Stimulated activated CD8-positive, alpha-beta memory T cell treated with anti-CD3 and anti-CD28 coated beads, Interleukin-7, amount 100 ng/mL, for 1 hour (primary cell): ENCODE measurements around the gene DDX5.
"Not testable (repeated sequence)": the region's sequence is repeated elsewhere in the genome, so short reads cannot be mapped to it uniquely, and the experiment has no call there.

Experiments
- DNase-seq, 2 donors: peaks; one replicate each; pipeline ENCODE4 v3.0.0-alpha.2; 2020; ENCODE audit warnings: low read depth in 2 of 2

DDX5 gene

DNA sequence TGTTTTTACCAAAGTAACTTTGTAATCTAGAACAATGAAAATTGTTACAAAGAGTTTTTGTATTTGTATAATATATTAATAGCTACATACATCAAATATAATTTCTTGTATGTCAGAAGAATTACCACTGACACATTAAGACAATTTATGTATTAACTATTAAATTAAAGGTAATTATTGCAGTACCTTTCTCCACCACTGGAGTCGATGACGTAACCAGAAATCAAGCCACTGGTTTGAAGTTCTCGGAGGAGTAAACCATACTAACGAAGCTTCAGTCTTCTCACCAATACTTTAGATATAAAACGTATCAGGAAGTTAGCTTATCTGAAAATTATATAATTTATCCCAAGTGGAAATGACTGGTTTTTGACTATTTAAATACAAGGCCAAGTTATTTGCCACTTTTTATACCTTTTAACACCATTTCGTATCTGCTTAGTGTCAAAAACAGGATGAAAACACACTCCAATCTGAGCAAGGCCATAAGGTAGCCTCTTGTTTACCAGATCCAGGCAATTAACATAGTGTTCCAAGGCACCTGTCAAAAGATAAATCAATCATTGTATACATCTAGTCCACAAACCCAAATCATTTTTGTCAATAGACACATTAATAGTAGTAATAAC, 13.5 kb downstream of the DDX5 start:
- no peak for DNase-seq

DNA sequence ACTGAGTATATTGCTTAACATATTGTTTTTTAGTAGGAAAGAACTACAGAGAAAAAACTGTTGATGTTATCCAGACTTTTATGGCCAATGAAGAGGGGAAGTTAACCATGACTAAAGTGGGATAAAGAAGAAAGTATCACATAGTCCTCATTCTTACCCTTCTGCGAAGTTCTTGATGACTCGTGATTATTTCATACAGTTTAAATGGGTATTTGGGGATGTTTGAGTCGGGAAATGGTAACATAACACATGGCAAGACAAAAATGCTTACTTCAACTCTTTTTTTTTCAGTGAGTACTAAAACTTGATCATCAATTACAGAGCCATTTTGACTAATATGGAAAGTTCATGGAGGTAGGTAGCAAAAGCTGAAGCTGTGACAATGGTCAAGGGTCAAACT, 14.1 kb downstream of the DDX5 start:
- no peak for DNase-seq

DNA sequence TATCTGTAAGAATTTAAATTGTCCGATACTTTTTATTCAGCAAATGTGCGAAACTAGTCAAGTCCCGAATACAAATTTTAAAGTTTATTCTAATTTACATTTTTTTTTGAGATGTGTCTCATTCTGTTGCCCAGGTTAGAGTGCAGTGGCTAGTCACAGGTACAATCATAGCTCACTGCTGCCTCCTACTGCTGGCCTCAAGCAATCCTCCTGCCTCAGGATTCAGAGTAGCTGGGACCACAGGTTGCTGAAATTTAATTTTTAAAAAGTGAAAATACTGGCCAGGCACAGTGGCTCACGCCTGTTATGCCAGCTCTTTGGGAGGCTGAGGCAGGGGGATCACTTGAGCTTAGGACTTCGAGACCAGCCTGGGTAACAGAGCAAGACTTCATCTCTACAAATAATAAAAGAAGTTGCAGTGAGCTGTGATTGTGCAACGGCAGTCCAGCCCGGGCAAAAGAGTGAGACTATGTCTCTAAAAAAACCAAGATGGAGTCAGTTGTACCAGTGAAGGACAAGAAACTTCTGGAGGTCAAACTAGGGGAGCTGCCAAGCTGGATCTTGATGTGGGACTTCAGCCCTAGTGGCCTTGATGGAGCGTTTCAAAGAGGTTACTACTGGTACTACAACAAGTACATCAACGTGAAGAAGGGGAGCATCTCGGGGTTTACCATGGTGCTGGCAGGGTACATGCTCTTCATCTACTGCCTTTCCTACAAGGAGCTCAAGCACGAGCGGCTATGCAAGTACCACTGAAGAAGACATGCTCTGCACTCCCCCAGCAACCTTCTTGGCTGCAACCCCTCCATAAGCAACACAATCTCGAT, 14.8 kb downstream of the DDX5 start:
- no peak for DNase-seq

DNA sequence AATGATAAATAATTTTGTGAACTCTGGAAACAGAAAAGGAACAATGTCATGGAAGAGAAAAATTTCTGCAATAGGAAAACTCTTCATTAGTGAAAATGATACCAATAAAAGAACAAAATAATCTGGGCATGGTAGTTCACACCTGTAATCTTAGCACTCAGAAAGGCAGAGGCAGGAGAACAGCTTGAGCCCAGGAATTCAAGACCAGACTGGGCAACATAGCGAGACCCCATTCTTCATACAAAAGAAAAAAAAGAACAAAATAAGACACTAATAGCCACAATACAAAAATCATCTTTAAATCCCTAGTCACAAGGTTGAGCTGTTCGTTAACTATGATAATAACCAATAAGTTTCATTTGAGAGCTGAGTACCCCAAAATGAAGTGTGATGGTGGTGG, 17.8 kb downstream of the DDX5 start:
- DNase-seq, result no peak

DNA sequence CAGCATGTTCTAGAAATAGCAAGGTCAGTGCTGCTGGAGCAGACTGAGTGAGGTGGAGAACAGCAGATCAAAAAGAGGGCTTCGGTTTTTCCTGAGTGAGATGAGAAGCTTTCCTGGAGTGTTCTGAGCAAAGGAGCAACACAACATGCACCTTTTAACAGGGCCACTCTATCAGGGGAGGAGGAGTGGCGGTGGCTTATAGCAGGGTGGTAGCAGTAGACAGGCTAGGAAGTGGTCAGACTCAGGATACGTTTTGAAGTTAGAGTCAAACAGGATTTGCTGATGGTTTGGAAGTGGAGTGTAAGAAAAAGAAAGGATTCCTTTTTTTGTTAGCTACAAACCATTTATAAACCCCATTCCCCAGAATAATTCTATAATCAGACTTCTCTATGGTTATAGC, 21.7 kb downstream of the DDX5 start:
- DNase-seq, result no peak

DNA sequence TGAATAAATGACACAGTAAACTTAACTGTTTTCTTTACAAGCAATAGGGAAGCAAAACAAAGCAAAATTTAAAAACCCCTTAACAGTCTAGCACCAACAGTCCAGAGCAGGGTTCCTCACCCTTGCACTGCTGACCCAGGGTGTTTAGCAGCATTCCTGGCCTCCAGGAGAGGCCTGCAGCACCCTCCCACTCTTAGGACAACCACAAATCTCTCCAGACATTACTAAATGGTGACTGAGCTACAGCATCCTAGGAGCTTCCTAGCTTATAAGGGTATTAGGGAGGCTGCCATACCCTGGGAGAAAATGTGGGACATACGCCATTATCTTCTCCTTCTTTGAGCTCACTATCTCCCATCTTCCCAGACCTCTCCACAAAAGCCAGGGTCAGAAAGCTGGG, 25.1 kb downstream of the DDX5 start:
- DNase-seq, result no peak

DNA sequence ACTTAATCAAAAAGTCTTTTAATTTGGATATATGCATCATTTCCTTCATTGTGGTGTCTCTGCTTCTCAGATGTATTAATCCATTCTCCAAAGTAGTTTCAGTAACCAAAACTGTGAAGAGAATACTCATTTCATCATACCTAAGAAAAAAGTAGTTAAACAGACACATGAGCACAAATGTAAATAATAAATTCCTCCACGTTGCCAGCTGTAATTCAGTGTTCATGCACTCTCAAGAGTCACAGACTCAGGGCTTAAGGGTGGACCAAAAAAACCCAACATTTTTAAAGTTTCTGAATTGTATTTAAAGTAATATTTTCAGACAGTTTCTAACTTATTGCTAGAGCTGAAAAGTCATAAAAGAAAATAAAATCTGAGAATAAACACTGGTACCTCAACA, 28.2 kb downstream of the DDX5 start:
- DNase-seq, result no peak

DNA sequence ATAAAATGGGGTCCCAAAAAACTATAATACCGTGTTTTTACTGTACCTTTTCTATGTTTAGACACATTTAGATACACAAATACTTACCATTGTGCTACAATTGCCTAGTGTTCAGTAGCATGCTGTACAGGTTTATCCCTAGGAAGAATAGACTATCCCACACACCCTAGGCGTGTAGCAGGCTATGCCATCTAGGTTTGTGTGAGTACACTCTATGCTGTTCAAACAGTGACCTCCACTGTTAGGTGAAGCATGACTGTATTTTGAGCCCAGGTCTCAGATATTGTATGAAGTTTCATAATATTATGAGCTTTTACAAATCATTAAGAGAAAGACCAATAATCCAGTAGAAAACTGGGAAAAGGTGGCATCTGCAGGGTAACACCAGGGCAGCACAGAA, 33.5 kb downstream of the DDX5 start:
- no peak for DNase-seq

DNA sequence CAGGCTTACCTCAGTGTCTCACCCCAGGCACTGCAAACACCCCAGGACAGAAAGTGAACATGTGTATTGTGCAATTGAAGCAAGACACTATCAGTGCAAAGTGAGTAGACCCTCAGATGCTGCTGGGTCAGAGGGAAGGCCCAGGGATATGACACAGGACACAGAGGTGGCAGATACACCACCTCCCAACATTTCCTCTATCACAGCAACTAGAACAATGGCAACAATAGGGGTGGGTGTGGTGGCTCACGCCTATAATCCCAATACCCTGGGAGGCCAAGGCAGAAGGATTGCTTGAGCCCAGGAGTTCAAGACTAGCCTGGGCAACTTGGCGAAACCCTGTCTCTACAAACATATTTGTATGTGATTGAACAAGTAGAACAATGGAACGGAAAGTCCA, 34.6 kb downstream of the DDX5 start:
- no peak for DNase-seq

DNA sequence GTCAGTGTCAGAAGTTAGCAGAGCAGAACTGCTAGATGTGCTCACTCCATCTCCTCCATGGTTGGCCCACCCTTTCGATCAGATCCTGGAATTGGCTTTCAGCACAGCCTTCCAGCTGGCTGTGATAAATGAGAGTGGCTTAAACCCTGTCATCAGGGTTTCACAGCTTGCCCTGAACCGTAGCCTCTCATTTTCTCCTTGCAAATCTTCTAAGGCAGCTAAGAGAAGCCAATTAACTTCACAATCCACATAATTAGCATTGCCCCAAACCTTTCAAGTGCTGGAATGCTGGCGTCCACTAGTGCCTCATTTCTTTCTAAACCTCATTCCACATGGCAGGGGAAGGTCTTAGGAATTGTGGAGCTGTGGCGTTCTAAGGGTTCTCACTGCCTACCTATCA, 35.5 kb downstream of the DDX5 start:
- no peak for DNase-seq

DNA sequence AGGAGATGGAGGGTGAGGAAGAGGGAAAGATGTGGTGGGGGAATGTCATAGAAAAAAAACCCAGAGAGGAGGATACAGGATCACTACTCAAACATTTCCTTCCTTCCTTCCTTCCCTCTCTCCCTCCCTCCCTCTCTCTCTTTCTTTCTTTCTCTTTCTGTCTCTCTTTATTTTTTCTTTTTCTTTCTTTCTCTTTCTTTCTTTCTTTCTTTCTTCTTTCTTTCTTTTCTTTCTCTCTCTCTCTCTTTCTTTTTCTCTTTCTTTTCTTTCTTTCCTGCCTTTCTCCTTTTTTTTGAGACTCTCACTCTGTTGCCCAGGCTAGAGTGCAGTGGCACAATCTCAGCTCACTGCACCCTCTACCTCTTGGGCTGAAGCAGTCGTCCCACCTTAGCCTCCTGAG, 39.3 kb downstream of the DDX5 start:
- not testable (repeated sequence) for DNase-seq

DNA sequence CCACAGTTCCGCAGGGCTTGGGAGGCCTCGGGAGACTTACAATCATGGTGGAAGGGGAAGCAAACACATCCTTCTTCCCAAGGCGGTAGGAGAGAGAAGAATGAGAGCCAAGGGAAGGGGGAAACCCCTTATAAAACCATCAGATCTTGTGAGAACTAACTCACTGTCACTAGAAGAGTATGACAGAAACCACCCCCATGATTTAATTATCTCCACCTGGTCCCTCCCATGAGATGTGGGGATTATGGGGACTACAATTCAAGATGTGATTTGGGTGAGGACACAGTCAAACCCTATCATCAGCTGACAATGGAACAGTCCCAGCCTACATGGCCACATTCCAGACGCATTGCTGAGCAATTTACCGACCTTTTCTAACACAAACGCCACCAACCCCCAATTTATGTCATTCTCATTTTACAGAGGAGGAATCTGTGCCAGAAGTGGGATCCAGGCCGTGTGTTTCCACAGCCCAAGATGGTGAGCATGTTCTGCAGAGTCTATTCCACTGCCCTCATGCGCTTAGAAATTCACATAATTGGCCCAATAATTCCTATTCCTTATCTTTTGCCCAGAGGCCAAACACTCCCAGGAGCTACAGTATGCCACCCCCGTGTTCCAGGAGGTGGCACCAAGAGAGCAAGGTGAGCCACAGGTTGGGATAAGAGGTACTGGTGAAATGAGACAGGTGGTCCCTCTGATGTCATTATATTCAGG, 39.9 kb downstream of the DDX5 start:
- DNase-seq, result no peak

DNA sequence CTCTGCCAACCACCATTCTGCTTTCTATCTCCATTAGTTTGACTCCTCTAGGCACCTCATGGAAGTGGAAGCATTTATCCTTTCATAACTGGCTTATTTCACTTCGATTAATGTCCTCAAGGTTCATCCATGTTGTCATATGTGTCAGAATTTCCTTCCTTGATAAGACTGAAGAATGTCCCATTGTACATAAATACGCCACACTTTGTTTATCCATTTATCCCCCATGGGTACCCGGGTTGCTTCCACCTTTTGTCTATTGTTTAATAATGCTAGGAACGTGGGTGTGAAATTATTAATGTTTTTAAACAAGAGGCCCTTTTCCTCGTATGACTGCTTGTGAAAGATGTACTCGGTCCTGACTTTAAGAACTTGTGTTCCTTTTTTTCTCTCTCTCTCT, 44.3 kb downstream of the DDX5 start:
- DNase-seq, result no peak

DNA sequence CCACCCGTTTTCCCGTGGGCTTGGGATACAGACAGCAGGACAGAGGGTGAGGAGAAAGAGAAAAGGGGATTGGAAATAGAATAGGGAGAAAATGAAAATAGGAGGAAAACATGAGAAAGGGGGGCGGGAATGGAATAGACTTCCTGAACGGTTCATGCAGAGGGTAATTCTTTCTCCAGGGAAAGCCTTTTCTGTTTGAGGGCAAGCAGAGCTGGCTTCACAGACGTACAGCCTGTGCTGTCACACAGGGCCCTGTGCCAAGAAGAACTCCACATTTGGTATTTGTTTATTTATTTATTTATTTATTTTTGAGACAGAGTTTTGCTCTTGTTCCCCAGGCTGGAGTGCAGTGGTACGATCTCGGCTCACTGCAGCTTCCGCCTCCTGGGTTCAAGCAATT, 45.1 kb downstream of the DDX5 start:
- DNase-seq, result no peak

DNA sequence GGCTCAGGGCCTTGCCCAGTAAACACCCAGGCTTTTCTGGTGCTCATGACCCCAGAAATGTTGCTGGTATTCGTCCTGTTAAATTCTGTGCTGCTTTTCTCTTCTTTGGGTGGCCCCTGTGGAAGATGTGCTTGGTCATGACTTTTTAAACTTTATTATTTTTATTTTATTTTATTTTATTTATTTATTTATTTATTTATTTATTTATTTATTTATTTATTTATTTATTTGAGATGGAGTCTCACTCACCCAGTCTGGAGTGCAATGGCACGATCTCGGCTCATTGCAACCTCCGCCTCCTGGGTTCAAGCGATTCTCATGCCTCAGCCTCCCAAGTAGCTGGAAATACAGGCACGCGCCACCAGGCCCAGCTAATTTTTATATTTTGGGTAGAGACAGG, 46.3 kb downstream of the DDX5 start:
- not testable (repeated sequence) for DNase-seq

DNA sequence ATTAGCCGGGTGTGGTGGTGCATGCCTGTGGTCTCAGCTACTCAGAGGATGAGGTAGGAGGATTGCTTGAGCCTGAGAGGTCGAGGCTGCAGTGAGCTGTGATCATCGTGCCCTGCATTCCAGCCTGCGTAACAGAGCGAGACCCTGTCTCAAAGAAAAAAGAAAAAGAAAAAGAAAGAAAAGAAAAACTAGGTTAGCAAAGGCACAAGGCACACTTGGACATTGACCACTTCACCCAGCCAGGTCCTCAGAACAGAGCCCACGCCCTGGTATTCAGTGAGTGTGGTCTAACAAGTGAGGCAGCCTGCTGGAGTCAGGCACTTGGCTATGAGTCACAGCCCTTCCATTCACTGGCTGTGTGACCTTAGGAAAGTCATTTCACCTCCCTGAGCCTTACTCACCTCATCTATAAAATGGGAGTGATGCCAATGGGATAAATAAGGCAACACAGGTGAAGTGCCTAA, 46.8 kb downstream of the DDX5 start:
- no peak for DNase-seq

DNA sequence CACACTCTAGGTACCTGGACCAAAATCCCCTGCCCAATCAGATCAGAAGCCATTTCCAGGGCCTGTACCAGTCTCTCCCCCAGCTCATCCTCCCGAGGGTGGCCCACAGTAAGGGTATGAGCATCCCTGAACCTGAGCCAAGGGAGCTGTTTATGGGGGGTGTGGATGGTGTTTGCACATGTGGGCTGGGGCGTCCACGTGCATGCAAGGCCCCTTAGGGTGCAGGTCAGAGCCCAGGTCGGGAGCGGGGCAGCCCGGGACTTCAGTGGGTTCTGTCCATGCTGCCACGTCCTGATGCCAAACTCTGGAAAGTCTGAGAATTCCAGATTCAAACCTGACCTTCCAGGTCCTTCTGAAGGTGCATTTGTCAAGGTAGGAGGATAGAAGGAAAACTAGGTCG, 47.3 kb downstream of the DDX5 start:
- DNase-seq, result no peak

DNA sequence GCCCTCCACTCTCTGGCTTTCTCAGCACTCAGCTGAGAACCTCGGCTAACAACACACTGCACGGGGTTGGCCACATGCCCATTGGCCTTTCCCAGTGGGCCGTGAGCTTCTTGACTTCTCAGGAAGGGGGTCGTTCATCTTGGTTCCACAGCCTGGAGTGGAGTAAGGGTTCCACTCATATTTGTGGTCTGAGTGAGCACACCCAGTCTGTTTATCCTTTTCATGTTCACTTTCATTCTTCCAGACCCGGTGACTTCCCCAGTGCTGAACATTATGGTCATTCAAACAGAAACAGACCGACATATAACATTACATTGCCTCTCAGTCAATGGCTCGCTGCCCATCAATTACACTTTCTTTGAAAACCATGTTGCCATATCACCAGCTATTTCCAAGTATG, 48.9 kb downstream of the DDX5 start:
- DNase-seq, result no peak

DNA sequence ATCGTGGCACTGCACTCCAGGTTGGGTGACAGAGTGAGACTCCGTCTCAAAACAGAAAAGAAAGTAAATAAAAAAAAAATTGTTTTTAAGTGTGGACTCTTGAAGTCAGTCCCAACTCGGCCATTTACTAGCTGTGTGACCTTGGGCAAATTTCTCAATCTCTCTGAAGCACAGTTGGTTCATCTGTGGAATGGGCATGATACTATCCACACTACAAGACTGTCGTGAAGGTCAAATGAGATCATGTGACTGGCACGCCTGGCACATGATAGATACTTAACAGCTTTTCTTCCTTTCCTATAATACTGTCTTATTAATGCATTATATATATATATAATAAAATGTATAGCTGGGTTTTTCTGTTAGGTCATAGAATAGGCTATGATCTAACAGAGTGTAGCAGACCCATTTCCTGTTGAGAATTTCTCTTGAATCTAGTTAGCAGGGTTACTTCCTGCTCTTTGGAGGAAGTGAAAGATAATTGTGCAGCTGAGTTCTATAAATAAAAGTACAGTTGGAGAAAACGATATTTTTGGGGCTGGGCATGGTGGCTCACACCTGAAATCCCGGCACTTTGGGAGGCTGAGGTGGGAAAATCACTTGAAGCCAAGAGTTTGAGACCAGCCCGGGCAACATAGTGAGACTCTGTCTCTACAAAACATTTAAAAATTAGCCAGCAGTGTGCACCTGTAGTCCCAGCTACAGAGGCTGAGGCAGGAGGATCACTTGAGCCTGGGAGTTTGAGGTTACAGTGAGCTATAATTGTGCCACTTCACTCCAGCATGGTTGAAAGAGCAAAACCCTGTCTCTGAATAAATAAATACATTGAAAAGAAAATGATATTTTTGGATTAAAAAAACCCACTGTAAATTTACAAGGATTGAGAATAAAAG, 49.9 kb downstream of the DDX5 start:
- no peak for DNase-seq

DNA sequence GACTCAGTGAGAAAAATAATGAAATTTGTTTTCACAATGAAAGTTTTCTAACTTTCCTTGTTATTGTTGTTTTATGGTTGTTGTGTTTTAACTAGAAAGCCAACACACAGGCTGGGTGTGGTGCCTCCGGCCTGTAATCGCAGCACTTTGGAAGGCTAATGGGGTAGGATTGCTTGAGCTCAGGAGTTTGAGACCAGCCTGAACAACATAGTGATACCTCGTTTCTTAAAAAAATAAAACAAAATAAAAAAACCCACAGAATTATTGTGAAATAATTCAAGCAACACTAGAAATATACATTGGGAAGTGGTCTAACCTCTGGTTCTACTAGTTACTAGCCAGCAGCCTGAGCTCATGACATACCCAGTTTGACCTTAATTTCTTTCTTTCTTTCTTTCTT, 56.5 kb downstream of the DDX5 start:
- no peak for DNase-seq

DNA sequence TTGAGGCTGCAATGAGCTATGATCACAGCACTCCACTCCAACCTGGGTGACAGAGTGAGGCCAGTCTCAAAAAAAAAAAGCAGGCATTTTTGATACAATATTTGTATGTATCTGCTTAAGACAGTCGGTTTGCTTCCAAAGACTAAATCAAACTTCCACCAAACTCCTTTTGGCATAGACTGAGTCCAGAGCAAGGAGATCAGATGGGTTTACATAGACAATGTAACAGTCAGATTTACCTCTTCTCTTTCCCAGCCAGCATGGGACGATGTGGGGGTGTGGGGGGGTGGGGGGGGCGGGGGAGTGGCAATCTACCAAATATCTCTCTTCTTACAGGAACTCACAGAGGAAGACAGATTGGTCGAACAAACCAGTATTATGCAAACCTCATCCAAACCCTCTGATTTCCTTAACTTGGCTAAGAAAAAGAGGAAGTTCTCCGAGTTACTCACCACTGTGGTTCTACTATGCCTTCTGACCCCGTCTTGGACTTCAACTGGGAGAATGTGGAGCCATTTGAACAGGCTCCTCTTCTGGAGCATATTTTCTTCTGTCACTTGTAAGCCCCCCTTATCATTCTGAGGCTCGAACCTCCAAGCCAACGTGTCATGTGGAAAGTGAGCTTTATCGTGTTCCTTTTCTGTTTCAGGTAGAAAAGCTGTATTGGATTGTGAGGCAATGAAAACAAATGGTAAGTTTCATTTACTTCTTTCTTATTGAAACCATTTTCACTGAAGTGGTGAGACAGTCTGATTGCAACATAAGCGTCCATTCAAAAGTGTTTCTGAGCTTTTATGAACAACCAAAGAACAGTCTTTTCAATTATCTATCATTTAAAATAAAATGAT, 57.2 kb downstream of the DDX5 start, which contains the start of gene MILR1:
Gene MILR1 (plus strand): TSS at position 451 of the 848 bp plus-strand sequence. CDS start 54 bp downstream, at position 505.
- DNase-seq, result no peak
